RWPE2 (cell line): ENCODE data around the gene SMARCD3.

ENCODE experiments used
- ATAC-seq: fragments of 200-7000 bp; cut with Tn5 transposase; 3 replicates; pipeline ENCODE4 v1.9.1; 2021; ENCODE audit warnings: low read depth
- DNase-seq: peaks from one replicate; pipeline ENCODE4 v3.0.0-alpha.2; 2020; ENCODE audit warnings: low spot score
- H3K27ac ChIP-seq: fragments of 450-650 bp; 2 replicates; pipeline ENCODE4 v1.5.1; 2017; ENCODE audit warnings: mild to moderate bottlenecking; ENCODE audit not compliant: poor library complexity, severe bottlenecking
- H3K27me3 ChIP-seq: fragments of 250-450 bp; sonication (Bioruptor Pico); 2 replicates; pipeline ENCODE4 v1.5.1; 2021; ENCODE audit warnings: mild to moderate bottlenecking, moderate library complexity; ENCODE audit not compliant: insufficient read depth, poor library complexity, severe bottlenecking
- H3K36me3 ChIP-seq: fragments of 250-450 bp; sonication (Bioruptor Pico); 2 replicates; pipeline ENCODE4 v1.5.1; 2020; ENCODE audit warnings: low read depth, mild to moderate bottlenecking, moderate library complexity
- H3K4me1 ChIP-seq: fragments of 250-450 bp; sonication (Bioruptor Pico); 2 replicates; pipeline ENCODE4 v1.5.1; 2021; ENCODE audit warnings: mild to moderate bottlenecking, moderate library complexity; ENCODE audit not compliant: insufficient read depth, poor library complexity, severe bottlenecking
- H3K4me3 ChIP-seq: fragments of 250-450 bp; sonication (Bioruptor Pico); 2 replicates; pipeline ENCODE4 v1.5.1; 2021; ENCODE audit warnings: mild to moderate bottlenecking, moderate library complexity; ENCODE audit not compliant: severe bottlenecking
- H3K9me3 ChIP-seq: fragments of 250-450 bp; sonication (Bioruptor Pico); 2 replicates; pipeline ENCODE4 v1.5.1; 2021; ENCODE audit warnings: mild to moderate bottlenecking, moderate library complexity; ENCODE audit not compliant: severe bottlenecking
- CTCF ChIP-seq: fragments of 450-650 bp; IDR thresholded peaks from one replicate; pipeline ENCODE4 v1.5.1; 2017; ENCODE audit warnings: mild to moderate bottlenecking, moderate library complexity; ENCODE audit not compliant: poor library complexity, severe bottlenecking

Gene SMARCD3

GRCh38 chr7:151257990-151258389 lies 9.5 kb upstream of the SMARCD3 start:
- Histone ChIP-seq H3K4me3 (no peak overlapping the region), H3K36me3 (no peaks in the 10 kb centered on the region), H3K27me3 (no peaks in the 10 kb centered on the region), H3K9me3 (no peaks in the 10 kb centered on the region), H3K4me1 (no peaks in the 10 kb centered on the region), H3K27ac (no peak overlapping the region)
- no peak for TF ChIP-seq CTCF
- no peak for DNase-seq
- no peak for ATAC-seq

- Histone ChIP-seq H3K4me3 (no peak overlapping the region), H3K36me3 (no peaks in the 10 kb centered on the region), H3K27ac (no peak overlapping the region), H3K9me3 (no peaks in the 10 kb centered on the region), H3K4me1 (no peaks in the 10 kb centered on the region), H3K27me3 (no peaks in the 10 kb centered on the region)
- no peak for DNase-seq
- TF ChIP-seq CTCF: no peak
- no peak for ATAC-seq
Observed at GRCh38 chr7:151256410-151257045, 8.0 kb upstream of the SMARCD3 start.

GRCh38 chr7:151255390-151255789 lies 6.9 kb upstream of the SMARCD3 start:
- Histone ChIP-seq H3K27me3 (no peaks in the 10 kb centered on the region), H3K9me3 (no peaks in the 10 kb centered on the region), H3K27ac (no peak overlapping the region), H3K4me1 (no peaks in the 10 kb centered on the region), H3K4me3 (no peak overlapping the region), H3K36me3 (no peaks in the 10 kb centered on the region)
- DNase-seq (no peak), ATAC-seq (no peak)
- no peak for TF ChIP-seq CTCF

GRCh38 chr7:151254851-151255250 lies 6.4 kb upstream of the SMARCD3 start:
- TF ChIP-seq CTCF: no peak
- Histone ChIP-seq H3K9me3 (no peaks in the 10 kb centered on the region), H3K4me3 (no peak overlapping the region), H3K27ac (no peak overlapping the region), H3K36me3 (no peaks in the 10 kb centered on the region), H3K27me3 (no peaks in the 10 kb centered on the region), H3K4me1 (no peaks in the 10 kb centered on the region)
- no peak for ATAC-seq
- DNase-seq: no peak

- Histone ChIP-seq H3K27me3 (no peaks in the 10 kb centered on the region), H3K4me1 (no peaks in the 10 kb centered on the region), H3K27ac (no peak overlapping the region), H3K4me3 (no peak overlapping the region), H3K36me3 (no peaks in the 10 kb centered on the region), H3K9me3 (no peaks in the 10 kb centered on the region)
- DNase-seq (no peak), ATAC-seq (no peak)
- no peak for TF ChIP-seq CTCF
Observed at GRCh38 chr7:151254316-151254715, 5.8 kb upstream of the SMARCD3 start.
